IMR-90 (cell line): ENCODE measurements around the gene L3HYPDH. TPM values are rescaled to one million over a fixed set of nuclear protein-coding genes. Genes with fewer than 3 reads are reported as not detected.

Source experiments
- ATAC-seq: fragments of 200-7000 bp; cut with Tn5 transposase; 2 replicates; pipeline ENCODE4 v1.9.1; 2020; ENCODE audit warnings: low read depth, mild to moderate bottlenecking, moderate library complexity
- BruUV-seq: library from RNA; stranded (reverse); fragments of 400-500 nt; replicated peaks from 2 replicates; lab custom pipeline; 2021; lab: Mats Ljungman, UMichigan
- CTCF ChIA-PET: fragments of 300-600 bp; formaldehyde crosslinking; extraction: SDS; loops from one replicate; lab custom pipeline; 2021; ENCODE audit warnings: antibody characterized with exemption; lab: Yijun Ruan, JAX
- POLR2A ChIA-PET: fragments of 300-600 bp; sonication (Branson Sonifier 250); formaldehyde crosslinking; loops from one replicate; lab custom pipeline; 2022; ENCODE audit warnings: antibody characterized with exemption; ENCODE audit not compliant: unreplicated experiment; lab: Charles Lee
- DNase-seq: peaks from one replicate; pipeline ENCODE4 v3.0.0; 2013
- H2AFZ ChIP-seq: replicated peaks from 2 replicates; pipeline ENCODE3; 2013; ENCODE audit warnings: low read length, mild to moderate bottlenecking; ENCODE audit not compliant: poor library complexity
- H2AK5ac ChIP-seq: 2 replicates; pipeline ENCODE4 v1.6.1; 2013; ENCODE audit warnings: low read depth, low read length, inconsistent platforms
- H2AK9ac ChIP-seq: replicated peaks from 2 replicates; pipeline ENCODE3; 2013; ENCODE audit warnings: mild to moderate bottlenecking, low read depth, low read length, moderate library complexity; ENCODE audit not compliant: poor library complexity
- H2BK120ac ChIP-seq: 2 replicates; pipeline ENCODE4 v1.6.1; 2013; ENCODE audit warnings: low read depth, low read length, inconsistent platforms
- H2BK15ac ChIP-seq: 3 replicates; pipeline ENCODE4 v1.6.1; 2013; ENCODE audit warnings: low read depth, low read length, inconsistent platforms
- H2BK20ac ChIP-seq: 2 replicates; pipeline ENCODE4 v1.6.1; 2013; ENCODE audit warnings: low read depth, mild to moderate bottlenecking, inconsistent platforms, low read length, moderate library complexity
- H2BK5ac ChIP-seq: 2 replicates; pipeline ENCODE4 v1.6.1; 2013; ENCODE audit warnings: mild to moderate bottlenecking, low read depth, low read length, inconsistent platforms; ENCODE audit not compliant: poor library complexity, severe bottlenecking
- H3K14ac ChIP-seq: replicated peaks from 2 replicates; pipeline ENCODE4 v1.6.1; 2013; ENCODE audit warnings: low read depth, low read length, inconsistent platforms
- H3K18ac ChIP-seq: 2 replicates; pipeline ENCODE4 v1.6.1; 2013; ENCODE audit warnings: low read depth, low read length, control low read depth
- H3K23ac ChIP-seq: 2 replicates; pipeline ENCODE4 v1.6.1; 2013; ENCODE audit warnings: low read depth, low read length, inconsistent platforms
- H3K27ac ChIP-seq: 2 replicates; pipeline ENCODE4 v1.5.1; 2013; ENCODE audit warnings: mild to moderate bottlenecking, control low read depth, low read length; ENCODE audit not compliant: insufficient read depth
- H3K27me3 ChIP-seq: 2 replicates; pipeline ENCODE4 v1.6.1; 2013; ENCODE audit warnings: low read length; ENCODE audit not compliant: control insufficient read depth, insufficient read depth
- H3K36me3 ChIP-seq: 2 replicates; pipeline ENCODE4 v1.6.1; 2013; ENCODE audit warnings: low read length, mixed read lengths; ENCODE audit not compliant: control insufficient read depth, insufficient read depth
- H3K4ac ChIP-seq: 2 replicates; pipeline ENCODE4 v1.6.1; 2013; ENCODE audit warnings: low read depth, low read length, inconsistent platforms
- H3K4me1 ChIP-seq: 2 replicates; pipeline ENCODE4 v1.6.1; 2013; ENCODE audit warnings: low read length, mixed read lengths; ENCODE audit not compliant: control insufficient read depth, insufficient read depth
- H3K4me2 ChIP-seq: 2 replicates; pipeline ENCODE4 v1.6.1; 2013; ENCODE audit warnings: low read depth, mild to moderate bottlenecking, control low read depth, low read length, moderate library complexity
- H3K4me3 ChIP-seq: 2 replicates; pipeline ENCODE4 v1.5.1; 2013; ENCODE audit warnings: low read depth, mild to moderate bottlenecking, control low read depth, low read length, moderate library complexity; ENCODE audit not compliant: insufficient read depth
- H3K56ac ChIP-seq: 2 replicates; pipeline ENCODE4 v1.6.1; 2013; ENCODE audit warnings: low read length, inconsistent platforms; ENCODE audit not compliant: insufficient read depth; ENCODE audit errors: extremely low read depth
- H3K79me1 ChIP-seq, 2 experiments: 2 replicates each; pipeline ENCODE4 v1.6.1; 2013; ENCODE audit warnings: low read length in 2 of 2, inconsistent platforms in 1 of 2, low read depth in 1 of 2
- H3K9ac ChIP-seq: 2 replicates; pipeline ENCODE4 v1.6.1; 2013; ENCODE audit warnings: low read depth, low read length, control low read depth
- H3K9me1 ChIP-seq: 2 replicates; pipeline ENCODE4 v1.6.1; 2013; ENCODE audit warnings: low read length, inconsistent platforms; ENCODE audit not compliant: insufficient read depth
- H3K9me3 ChIP-seq: 2 replicates; pipeline ENCODE4 v1.6.1; 2013; ENCODE audit warnings: low read length; ENCODE audit not compliant: control insufficient read depth, insufficient read depth
- H4K20me1 ChIP-seq: 2 replicates; pipeline ENCODE4 v1.6.1; 2013; ENCODE audit warnings: low read length, inconsistent platforms; ENCODE audit not compliant: insufficient read depth
- H4K5ac ChIP-seq: 2 replicates; pipeline ENCODE4 v1.6.1; 2013; ENCODE audit warnings: mild to moderate bottlenecking, low read depth, low read length, control low read depth
- H4K8ac ChIP-seq, 2 experiments: 2 replicates each; pipeline ENCODE4 v1.6.1; 2013; ENCODE audit warnings: low read depth in 2 of 2, low read length in 2 of 2, control low read depth in 1 of 2, inconsistent platforms in 1 of 2
- H4K91ac ChIP-seq: 2 replicates; pipeline ENCODE4 v1.6.1; 2013; ENCODE audit warnings: low read depth, low read length, inconsistent platforms; ENCODE audit not compliant: insufficient read depth
- BHLHE40 ChIP-seq: fragments of 150-350 bp; IDR thresholded peaks from 2 replicates; pipeline ENCODE4 v1.6.1; 2016; ENCODE audit warnings: mild to moderate bottlenecking, low read depth, low read length
- CEBPB ChIP-seq: IDR thresholded peaks from 2 replicates; pipeline ENCODE4 v1.6.1; 2012; ENCODE audit warnings: low read depth, low read length, improper control_type of control experiment
- CHD1 ChIP-seq: IDR thresholded peaks from 2 replicates; pipeline ENCODE4 v1.6.1; 2012; ENCODE audit warnings: low read depth, low read length, improper control_type of control experiment
- FOS ChIP-seq: fragments of 150-350 bp; IDR thresholded peaks from 2 replicates; pipeline ENCODE4 v1.6.1; 2016; ENCODE audit warnings: low read depth, low read length
- MAFK ChIP-seq: IDR thresholded peaks from 2 replicates; pipeline ENCODE4 v1.6.1; 2012; ENCODE audit warnings: low read depth, low read length, improper control_type of control experiment
- MAZ ChIP-seq: IDR thresholded peaks from 2 replicates; pipeline ENCODE4 v1.6.1; 2012; ENCODE audit warnings: low read depth, mild to moderate bottlenecking, low read length, improper control_type of control experiment, moderate library complexity, borderline replicate concordance
- MXI1 ChIP-seq: IDR thresholded peaks from 2 replicates; pipeline ENCODE4 v1.6.1; 2012; ENCODE audit warnings: low read depth, mild to moderate bottlenecking, low read length, moderate library complexity, borderline replicate concordance
- NFE2L2 ChIP-seq: fragments of 150-350 bp; IDR thresholded peaks from 2 replicates; pipeline ENCODE4 v1.6.1; 2016; ENCODE audit warnings: low read depth, mild to moderate bottlenecking, low read length
- POLR2A ChIP-seq: IDR thresholded peaks from 2 replicates; pipeline ENCODE4 v1.6.1; 2012; ENCODE audit warnings: mild to moderate bottlenecking, low read depth, low read length
- RAD21 ChIP-seq: IDR thresholded peaks from 2 replicates; pipeline ENCODE4 v1.6.1; 2012; ENCODE audit warnings: low read length, improper control_type of control experiment
- RCOR1 ChIP-seq: IDR thresholded peaks from 2 replicates; pipeline ENCODE4 v1.6.1; 2012; ENCODE audit warnings: mild to moderate bottlenecking, low read length, improper control_type of control experiment; ENCODE audit not compliant: insufficient replicate concordance
- RFX5 ChIP-seq: IDR thresholded peaks from 2 replicates; pipeline ENCODE4 v1.8.0; 2012; ENCODE audit warnings: low read depth, mild to moderate bottlenecking, low read length, moderate library complexity
- SMC3 ChIP-seq: fragments of 150-350 bp; IDR thresholded peaks from 2 replicates; pipeline ENCODE4 v1.6.1; 2016; ENCODE audit warnings: low read depth, mild to moderate bottlenecking, antibody characterized with exemption, low read length, moderate library complexity
- WGBS, 2 experiments: methylation state at CpG; one replicate each; pipeline versions ENCODE4 v1.1.5 to v1.1.7; 2013; ENCODE audit warnings: missing lambda C conversion rate in 2 of 2; ENCODE audit not compliant: insufficient read length in 1 of 2; ENCODE audit errors: extremely low coverage in 2 of 2; 5-methylcytosine and 5-hydroxymethylcytosine counted together
- dilution Hi-C: fragments of 300-500 bp; cut with HindIII; formaldehyde crosslinking; loops from one replicate; pipeline ENCODE4 v1.14.3; 2018; ENCODE audit warnings: low sequenced_read_pairs; ENCODE audit not compliant: unreplicated experiment
- in situ Hi-C: fragments of 300-500 bp; cut with MboI; formaldehyde crosslinking; loops from 3 replicates; pipeline ENCODE4 v1.14.3; 2019; ENCODE audit warnings: low sequenced_read_pairs, inconsistent platforms, mixed read lengths
- intact Hi-C: fragments of 100-400 bp; cut with micrococcal nuclease; formaldehyde crosslinking; loops from 2 replicates; pipeline ENCODE4 v1.10.0; 2022
- polyA plus RNA-seq, 3 experiments: library from polyadenylated mRNA; depleted of rRNA; stranded (reverse); fragments of >200 nt; gene quantifications; 2 replicates each; pipeline ENCODE4 v1.2.3, GENCODE V29; 2012; ENCODE audit warnings: low replicate concordance in 1 of 3
- total RNA-seq: library from RNA; depleted of rRNA; stranded (reverse); fragments of >200 nt; gene quantifications from 2 replicates; pipeline ENCODE4 v1.2.3, GENCODE V29; 2012
- TF ChIP-seq, protein P1 (sequence below): fragments of 150-350 bp; IDR thresholded peaks from 2 replicates; pipeline ENCODE4 v1.6.1; 2017; ENCODE audit warnings: mild to moderate bottlenecking, antibody characterized with exemption, low read length, low read depth
- TF ChIP-seq, protein P2 (sequence below): conservative IDR thresholded peaks from 2 replicates; pipeline ENCODE4 v1.5.1; 2012; ENCODE audit warnings: mild to moderate bottlenecking, low read depth, low read length, improper control_type of control experiment
- TF ChIP-seq, protein P3 (sequence below): fragments of 150-350 bp; IDR thresholded peaks from 2 replicates; pipeline ENCODE4 v1.6.1; 2016; ENCODE audit warnings: low read depth, mild to moderate bottlenecking, low read length, moderate library complexity, borderline replicate concordance

L3HYPDH gene
- total and polyA plus RNA-seq, 2 of the 4 experiments (the other 2 are of a cell fraction) = 40.9 to 49.1 TPM

DNA sequence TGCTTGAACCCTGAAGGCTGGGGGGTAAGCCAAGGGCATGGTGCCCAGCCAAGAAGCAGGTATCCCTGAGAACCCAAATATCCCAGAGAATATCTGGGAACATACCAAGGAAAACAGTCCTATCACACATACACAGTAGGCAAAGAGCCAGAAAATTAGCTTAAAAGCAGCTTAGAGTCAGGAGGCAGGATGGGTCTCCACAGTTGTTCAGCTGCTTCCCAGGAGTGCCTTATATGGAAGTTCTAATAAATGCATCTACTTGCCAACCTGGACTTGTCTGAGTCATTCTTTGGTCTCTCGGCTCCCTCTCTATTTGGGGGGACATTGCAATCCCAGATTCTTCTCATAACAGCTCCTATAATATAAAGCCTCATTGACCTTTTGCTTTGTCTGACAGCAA is 10.0 kb downstream of the L3HYPDH start:
- Histone ChIP-seq H3K4me3 (no peak overlapping the region), H2BK120ac (peak overlapping the region; percentile 28; the same call in 1 of the 2 replicates), H4K5ac (peak overlapping the region; percentile 12; the same call in 1 of the 2 replicates), H4K8ac (peak overlapping the region; percentile 44 to 66), H3K27ac (peak overlapping the region; percentile 45), H2AFZ (no peak overlapping the region), H3K4ac (no peak overlapping the region), H4K20me1 (peaks cover 6% of the 10 kb centered on the region; the same call in 1 of the 2 replicates), H3K23ac (no peak overlapping the region), H3K9me1 (peaks cover 8% of the 10 kb centered on the region), H3K36me3 (peaks cover 34% of the 10 kb centered on the region), H2BK20ac (peak overlapping the region; percentile 17; the same call in 1 of the 2 replicates), H3K4me2 (no peak overlapping the region), H3K9ac (no peak overlapping the region; the same call in 1 of the 2 replicates), H3K27me3 (no peaks in the 10 kb centered on the region), H3K14ac (peak overlapping the region; percentile 59; the same call in 1 of the 2 replicates), H3K4me1 (peaks cover 7% of the 10 kb centered on the region), H2BK5ac (peak overlapping the region; percentile 6), H2AK9ac (no peak overlapping the region), H3K79me1 (peaks cover 19 to 53% of the 10 kb centered on the region in 2 experiments), H3K9me3 (no peaks in the 10 kb centered on the region), H2BK15ac (no peak overlapping the region; the same call in 2 of the 3 replicates), H3K56ac (no peak overlapping the region), H2AK5ac (no peak overlapping the region), H3K18ac (no peak overlapping the region; the same call in 1 of the 2 replicates), H4K91ac (no peak overlapping the region; the same call in 1 of the 2 replicates)
- in situ Hi-C loops = loop anchor here (25.0 kb wide), 2 partner anchors 837 to 987 kb away; partner anchors contain the start of gene DACT1
- ChIA-PET POLR2A (no interaction called here), CTCF (no interaction called here)
- ATAC-seq (peak; percentile 63; the same call in 1 of the 2 replicates), DNase-seq (peak; percentile 72)
- TF ChIP-seq FOS (no peak), MAZ (no peak), BHLHE40 (no peak), RFX5 (no peak), CHD1 (no peak), CEBPB (no peak), RAD21 (no peak), POLR2A (no peak), SMC3 (no peak), RCOR1 (no peak), MXI1 (no peak), NFE2L2 (no peak), MAFK (no peak)
- TF ChIP-seq, protein P1, sequence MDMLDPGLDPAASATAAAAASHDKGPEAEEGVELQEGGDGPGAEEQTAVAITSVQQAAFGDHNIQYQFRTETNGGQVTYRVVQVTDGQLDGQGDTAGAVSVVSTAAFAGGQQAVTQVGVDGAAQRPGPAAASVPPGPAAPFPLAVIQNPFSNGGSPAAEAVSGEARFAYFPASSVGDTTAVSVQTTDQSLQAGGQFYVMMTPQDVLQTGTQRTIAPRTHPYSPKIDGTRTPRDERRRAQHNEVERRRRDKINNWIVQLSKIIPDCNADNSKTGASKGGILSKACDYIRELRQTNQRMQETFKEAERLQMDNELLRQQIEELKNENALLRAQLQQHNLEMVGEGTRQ = no peak
- TF ChIP-seq, protein P2, sequence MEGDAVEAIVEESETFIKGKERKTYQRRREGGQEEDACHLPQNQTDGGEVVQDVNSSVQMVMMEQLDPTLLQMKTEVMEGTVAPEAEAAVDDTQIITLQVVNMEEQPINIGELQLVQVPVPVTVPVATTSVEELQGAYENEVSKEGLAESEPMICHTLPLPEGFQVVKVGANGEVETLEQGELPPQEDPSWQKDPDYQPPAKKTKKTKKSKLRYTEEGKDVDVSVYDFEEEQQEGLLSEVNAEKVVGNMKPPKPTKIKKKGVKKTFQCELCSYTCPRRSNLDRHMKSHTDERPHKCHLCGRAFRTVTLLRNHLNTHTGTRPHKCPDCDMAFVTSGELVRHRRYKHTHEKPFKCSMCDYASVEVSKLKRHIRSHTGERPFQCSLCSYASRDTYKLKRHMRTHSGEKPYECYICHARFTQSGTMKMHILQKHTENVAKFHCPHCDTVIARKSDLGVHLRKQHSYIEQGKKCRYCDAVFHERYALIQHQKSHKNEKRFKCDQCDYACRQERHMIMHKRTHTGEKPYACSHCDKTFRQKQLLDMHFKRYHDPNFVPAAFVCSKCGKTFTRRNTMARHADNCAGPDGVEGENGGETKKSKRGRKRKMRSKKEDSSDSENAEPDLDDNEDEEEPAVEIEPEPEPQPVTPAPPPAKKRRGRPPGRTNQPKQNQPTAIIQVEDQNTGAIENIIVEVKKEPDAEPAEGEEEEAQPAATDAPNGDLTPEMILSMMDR = no peak
- TF ChIP-seq, protein P3, sequence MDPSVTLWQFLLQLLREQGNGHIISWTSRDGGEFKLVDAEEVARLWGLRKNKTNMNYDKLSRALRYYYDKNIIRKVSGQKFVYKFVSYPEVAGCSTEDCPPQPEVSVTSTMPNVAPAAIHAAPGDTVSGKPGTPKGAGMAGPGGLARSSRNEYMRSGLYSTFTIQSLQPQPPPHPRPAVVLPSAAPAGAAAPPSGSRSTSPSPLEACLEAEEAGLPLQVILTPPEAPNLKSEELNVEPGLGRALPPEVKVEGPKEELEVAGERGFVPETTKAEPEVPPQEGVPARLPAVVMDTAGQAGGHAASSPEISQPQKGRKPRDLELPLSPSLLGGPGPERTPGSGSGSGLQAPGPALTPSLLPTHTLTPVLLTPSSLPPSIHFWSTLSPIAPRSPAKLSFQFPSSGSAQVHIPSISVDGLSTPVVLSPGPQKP = no peak
- intact Hi-C loops = no loop called here
- no CpG with 5 or more reads among the region's 1 CpG for WGBS, 2 experiments
- no TSS peak for BruUV-seq
- dilution Hi-C loops = no loop called here
